GM12865 (cell line): Measurements from ENCODE around the gene DLG2.

Experiments
- DNase-seq: peaks from one replicate; pipeline ENCODE4 v3.0.0; 2010; ENCODE audit warnings: low read depth
- H3K4me3 ChIP-seq: 2 replicates; pipeline ENCODE4 v1.5.1; 2011; ENCODE audit warnings: mild to moderate bottlenecking, low read depth, low read length, control low read depth
- TF ChIP-seq, protein P1 (sequence below): IDR thresholded peaks from 2 replicates; pipeline ENCODE4 v1.5.1; 2011; ENCODE audit warnings: low read length, control low read depth, low read depth, inconsistent platforms; ENCODE audit not compliant: insufficient read depth; ENCODE audit errors: missing control alignments

DLG2 gene

GRCh38 chr11:85167038-85167437 is 460.1 kb downstream of the DLG2 start:
- no peak for DNase-seq
- H3K4me3 ChIP-seq, result no peak overlapping the region
- TF ChIP-seq, protein P1, sequence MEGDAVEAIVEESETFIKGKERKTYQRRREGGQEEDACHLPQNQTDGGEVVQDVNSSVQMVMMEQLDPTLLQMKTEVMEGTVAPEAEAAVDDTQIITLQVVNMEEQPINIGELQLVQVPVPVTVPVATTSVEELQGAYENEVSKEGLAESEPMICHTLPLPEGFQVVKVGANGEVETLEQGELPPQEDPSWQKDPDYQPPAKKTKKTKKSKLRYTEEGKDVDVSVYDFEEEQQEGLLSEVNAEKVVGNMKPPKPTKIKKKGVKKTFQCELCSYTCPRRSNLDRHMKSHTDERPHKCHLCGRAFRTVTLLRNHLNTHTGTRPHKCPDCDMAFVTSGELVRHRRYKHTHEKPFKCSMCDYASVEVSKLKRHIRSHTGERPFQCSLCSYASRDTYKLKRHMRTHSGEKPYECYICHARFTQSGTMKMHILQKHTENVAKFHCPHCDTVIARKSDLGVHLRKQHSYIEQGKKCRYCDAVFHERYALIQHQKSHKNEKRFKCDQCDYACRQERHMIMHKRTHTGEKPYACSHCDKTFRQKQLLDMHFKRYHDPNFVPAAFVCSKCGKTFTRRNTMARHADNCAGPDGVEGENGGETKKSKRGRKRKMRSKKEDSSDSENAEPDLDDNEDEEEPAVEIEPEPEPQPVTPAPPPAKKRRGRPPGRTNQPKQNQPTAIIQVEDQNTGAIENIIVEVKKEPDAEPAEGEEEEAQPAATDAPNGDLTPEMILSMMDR, result no peak

DNA sequence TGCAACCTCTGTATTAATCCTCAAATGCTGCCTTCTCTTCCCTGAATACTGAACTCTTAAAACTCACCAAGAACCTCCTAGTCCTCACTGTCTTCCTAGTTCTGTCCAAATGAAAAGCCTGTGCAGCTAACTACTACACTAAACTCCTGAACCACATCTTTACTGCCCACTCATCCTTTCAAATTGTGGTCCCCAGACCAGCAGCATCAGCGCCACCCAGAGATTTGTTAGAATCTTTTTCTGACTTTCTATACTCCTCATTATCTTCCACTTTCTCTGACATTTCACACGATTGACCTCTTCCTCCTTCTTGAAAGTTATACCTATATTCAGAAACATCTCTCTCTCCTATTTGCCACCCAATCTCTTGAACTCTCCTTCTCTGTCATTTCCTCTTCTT is 461.3 kb downstream of the DLG2 start:
- peak; percentile 4 for DNase-seq
- no peak overlapping the region for H3K4me3 ChIP-seq
- TF ChIP-seq, protein P1, result no peak

DNA sequence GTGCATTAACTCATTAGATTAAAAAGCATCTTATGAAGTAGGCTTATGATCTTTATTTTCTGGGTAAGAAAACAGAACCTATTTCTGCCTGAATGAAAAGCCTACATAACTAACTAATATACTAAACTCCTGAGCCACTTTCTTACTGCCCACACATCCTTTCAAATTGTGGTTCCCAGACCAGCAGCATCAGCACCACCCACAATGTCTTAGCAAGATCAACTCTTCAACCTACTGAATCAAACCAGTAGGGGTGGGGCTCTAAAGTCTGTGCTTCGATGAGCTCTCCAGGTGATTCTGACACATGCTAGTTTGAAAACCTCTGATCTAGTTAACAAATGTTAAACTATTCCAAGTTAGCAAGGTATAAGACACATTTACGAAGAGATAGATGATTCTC is 462.4 kb downstream of the DLG2 start:
- no peak for DNase-seq
- TF ChIP-seq, protein P1, result no peak
- no peak overlapping the region for H3K4me3 ChIP-seq

DNA sequence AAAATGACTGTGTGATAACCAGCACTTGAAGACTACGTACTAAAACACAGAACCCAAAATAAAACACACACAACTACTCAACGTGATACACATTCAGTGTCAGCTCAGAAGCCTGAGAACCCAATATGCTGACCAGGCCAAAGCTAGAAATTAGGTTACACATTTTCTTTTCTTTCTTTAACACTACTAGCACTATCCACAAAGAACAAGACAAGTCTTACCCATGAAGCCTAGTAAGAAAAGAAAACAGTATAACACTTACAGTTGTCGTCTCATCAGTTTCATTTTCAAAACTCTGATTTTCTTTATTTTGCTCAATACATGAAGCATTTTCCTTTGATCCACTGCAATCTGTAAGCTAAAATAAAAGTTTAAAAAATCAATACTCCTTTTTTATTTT is 472.9 kb downstream of the DLG2 start:
- H3K4me3 ChIP-seq, result no peak overlapping the region
- DNase-seq, result no peak
- TF ChIP-seq, protein P1, result no peak

DNA sequence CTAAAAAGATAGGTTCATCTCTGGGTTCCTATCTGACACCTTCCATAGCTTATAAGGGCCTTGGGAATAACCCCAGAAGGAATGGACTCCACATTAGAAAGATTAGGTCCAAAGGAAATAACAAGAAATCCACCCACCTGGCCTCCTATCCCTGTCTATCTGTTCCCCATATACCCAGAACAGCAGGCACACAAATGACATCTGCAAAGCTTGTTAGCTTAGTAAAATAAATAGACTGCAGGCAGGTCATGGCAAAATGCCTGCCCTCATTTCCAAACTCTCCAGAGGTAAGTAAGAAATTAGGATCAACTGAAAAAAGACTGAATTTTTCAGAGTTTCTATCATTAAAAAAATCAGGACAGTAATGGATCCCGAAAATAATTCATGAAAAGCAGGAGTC is 489.5 kb downstream of the DLG2 start:
- no peak for DNase-seq
- no peak overlapping the region for H3K4me3 ChIP-seq
- TF ChIP-seq, protein P1, result no peak

DNA sequence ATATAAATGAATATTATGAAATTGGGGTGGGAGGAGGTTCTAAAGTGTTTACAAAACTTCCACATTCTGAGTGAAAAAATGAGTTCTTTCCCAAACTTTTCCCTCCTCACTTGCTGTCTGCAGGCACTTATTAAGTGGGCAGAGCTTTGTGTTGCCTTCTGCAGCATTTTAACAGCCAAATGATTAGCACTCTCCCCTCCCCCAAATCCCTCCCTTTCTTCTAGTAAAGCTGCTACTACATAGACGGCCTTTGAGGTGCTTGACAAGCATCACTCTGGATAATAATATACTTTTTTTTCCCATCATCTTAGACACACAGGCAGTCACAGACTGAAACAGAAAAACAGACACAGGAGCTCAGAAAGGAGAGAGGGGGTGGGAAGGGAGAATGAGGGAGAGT is 493.5 kb downstream of the DLG2 start:
- TF ChIP-seq, protein P1, result no peak
- no peak for DNase-seq
- no peak overlapping the region for H3K4me3 ChIP-seq

- no peak for DNase-seq
- TF ChIP-seq, protein P1, result no peak
- H3K4me3 ChIP-seq, result no peak overlapping the region
These were observed 494.1 kb downstream of the DLG2 start for GRCh38 chr11:85132851-85133585.
